H1 (cell line): Measurements from ENCODE around the gene ACVR1. TPM values are rescaled to one million over a fixed set of nuclear protein-coding genes. Genes with fewer than 3 reads are reported as not detected.

Experiments used
- CTCF ChIA-PET: fragments of 300-600 bp; sonication (Branson Sonifier 250); formaldehyde crosslinking; loops from one replicate; lab custom pipeline; 2021; ENCODE audit not compliant: partially characterized antibody; lab: Charles Lee
- POLR2A ChIA-PET: fragments of 300-600 bp; sonication (Branson Sonifier 250); formaldehyde crosslinking; loops from one replicate; lab custom pipeline; 2021; ENCODE audit warnings: inconsistent platforms; ENCODE audit not compliant: partially characterized antibody; lab: Charles Lee
- DNase-seq, 2 experiments: peaks; one replicate each; pipeline versions ENCODE4 v3.0.0 to v3.0.0-alpha.2; 2010 to 2022; ENCODE audit warnings: low spot score in 2 of 2, low read depth in 1 of 2, mixed read lengths in 1 of 2
- FAIRE-seq: peaks from 2 replicates; lab custom pipeline; 2011; peaks lifted over from hg19 to GRCh38; lab: Jason Lieb, UNC
- H2AFZ ChIP-seq: 2 replicates; pipeline ENCODE4 v1.8.1; 2012; ENCODE audit warnings: low read length, inconsistent platforms
- H2AK5ac ChIP-seq: 2 replicates; pipeline ENCODE4 v1.6.1; 2013; ENCODE audit warnings: low read depth, low read length
- H2BK120ac ChIP-seq: replicated peaks from 2 replicates; pipeline ENCODE3; 2013; ENCODE audit warnings: low read depth, low read length, inconsistent platforms
- H2BK12ac ChIP-seq: 2 replicates; pipeline ENCODE4 v1.6.1; 2013; ENCODE audit warnings: low read depth, low read length
- H2BK15ac ChIP-seq: 2 replicates; pipeline ENCODE4 v1.6.1; 2013; ENCODE audit warnings: low read length
- H2BK20ac ChIP-seq: 2 replicates; pipeline ENCODE4 v1.6.1; 2013; ENCODE audit warnings: low read length
- H2BK5ac ChIP-seq: 2 replicates; pipeline ENCODE4 v1.6.1; 2013; ENCODE audit warnings: low read depth, low read length
- H3K14ac ChIP-seq: 2 replicates; pipeline ENCODE4 v1.6.1; 2013; ENCODE audit warnings: inconsistent platforms; ENCODE audit not compliant: insufficient read length
- H3K18ac ChIP-seq: 2 replicates; pipeline ENCODE4 v1.6.1; 2013; ENCODE audit warnings: low read length; ENCODE audit errors: extremely low read depth
- H3K23ac ChIP-seq: 2 replicates; pipeline ENCODE4 v1.6.1; 2013; ENCODE audit warnings: inconsistent platforms; ENCODE audit not compliant: insufficient read length
- H3K23me2 ChIP-seq: 2 replicates; pipeline ENCODE4 v1.6.1; 2013; ENCODE audit warnings: low read depth, low read length
- H3K27ac ChIP-seq: 2 replicates; pipeline ENCODE4 v1.6.1; 2011; ENCODE audit warnings: low read depth, low read length, inconsistent platforms
- H3K27me3 ChIP-seq, 4 experiments: replicated peaks in 1 of 4; 1 replicate in 1 of 4; 2 replicates in 3 of 4; pipeline versions ENCODE4 v1.6.1 to v1.8.1; 2011 to 2013; ENCODE audit warnings: low read length in 3 of 4, mild to moderate bottlenecking in 3 of 4, inconsistent platforms in 2 of 4, mixed read lengths in 2 of 4, moderate library complexity in 1 of 4; ENCODE audit not compliant: control insufficient read depth in 3 of 4, insufficient read depth in 3 of 4; ENCODE audit errors: extremely low read depth in 1 of 4
- H3K36me3 ChIP-seq, 4 experiments: 2 replicates each; pipeline versions ENCODE4 v1.6.1 to v1.8.1; 2011 to 2013; ENCODE audit warnings: mild to moderate bottlenecking in 4 of 4, low read length in 3 of 4, moderate library complexity in 2 of 4, control low read depth in 1 of 4, inconsistent platforms in 1 of 4; ENCODE audit not compliant: insufficient read depth in 4 of 4, control insufficient read depth in 2 of 4
- H3K4ac ChIP-seq: replicated peaks from 2 replicates; pipeline ENCODE3; 2013; ENCODE audit warnings: low read length, low read depth, mixed read lengths, inconsistent platforms; ENCODE audit not compliant: insufficient read length
- H3K4me1 ChIP-seq, 4 experiments: replicated peaks in 1 of 4; 1 replicate in 1 of 4; 2 replicates in 3 of 4; pipeline versions ENCODE4 v1.6.1 to v1.8.1; 2011 to 2013; ENCODE audit warnings: low read length in 3 of 4, inconsistent platforms in 2 of 4, mixed read lengths in 1 of 4; ENCODE audit not compliant: insufficient read depth in 4 of 4, control insufficient read depth in 3 of 4
- H3K4me2 ChIP-seq, 2 experiments: 2 replicates each; pipeline versions ENCODE4 v1.6.1 to v1.8.1; 2011 to 2013; ENCODE audit warnings: low read depth in 2 of 2, low read length in 2 of 2, control low read depth in 1 of 2, inconsistent platforms in 1 of 2, mild to moderate bottlenecking in 1 of 2; ENCODE audit not compliant: insufficient read depth in 1 of 2
- H3K4me3 ChIP-seq, 4 experiments: fragments of 200-600, 300-600 bp in 1 of 4; sonication (generic), shearing (Covaris generic), sonication (Bioruptor Twin) in 1 of 4; 2 replicates each; pipeline versions ENCODE4 v1.5.1 to v1.8.1; 2011 to 2016; ENCODE audit warnings: low read length in 4 of 4, low read depth in 3 of 4, control low read depth in 2 of 4, inconsistent platforms in 2 of 4, mild to moderate bottlenecking in 2 of 4, mixed read lengths in 1 of 4, moderate library complexity in 1 of 4; ENCODE audit not compliant: insufficient read depth in 2 of 4; ENCODE audit errors: extremely low read depth in 1 of 4
- H3K56ac ChIP-seq: replicated peaks from 2 replicates; pipeline ENCODE3; 2013; ENCODE audit warnings: low read depth, mild to moderate bottlenecking, mixed read lengths, low read length, inconsistent platforms; ENCODE audit not compliant: insufficient read length
- H3K79me1 ChIP-seq: 2 replicates; pipeline ENCODE4 v1.6.1; 2013; ENCODE audit warnings: low read depth, low read length, control low read depth
- H3K79me2 ChIP-seq, 2 experiments: 2 replicates each; pipeline versions ENCODE4 v1.6.1 to v1.8.1; 2012 to 2013; ENCODE audit warnings: low read length in 2 of 2, mild to moderate bottlenecking in 2 of 2, inconsistent platforms in 1 of 2; ENCODE audit not compliant: insufficient read depth in 2 of 2, control insufficient read depth in 1 of 2
- H3K9ac ChIP-seq, 4 experiments: replicated peaks in 1 of 4; 1 replicate in 1 of 4; 2 replicates in 3 of 4; pipeline versions ENCODE4 v1.6.1 to v1.8.1; 2011 to 2013; ENCODE audit warnings: low read depth in 3 of 4, low read length in 3 of 4, control low read depth in 2 of 4, mild to moderate bottlenecking in 2 of 4, moderate library complexity in 2 of 4, inconsistent platforms in 1 of 4; ENCODE audit errors: extremely low read depth in 1 of 4
- H3K9me3 ChIP-seq, 2 experiments: 2 replicates each; pipeline versions ENCODE4 v1.6.1 to v1.8.1; 2012 to 2013; ENCODE audit warnings: mild to moderate bottlenecking in 2 of 2, moderate library complexity in 2 of 2, control low read depth in 1 of 2, inconsistent platforms in 1 of 2, low read depth in 1 of 2, low read length in 1 of 2, mixed read lengths in 1 of 2; ENCODE audit not compliant: insufficient read depth in 2 of 2
- H4K20me1 ChIP-seq, 2 experiments: replicated peaks in 1 of 2; 2 replicates each; pipeline versions ENCODE3 to v1.8.1; 2011 to 2013; ENCODE audit warnings: inconsistent platforms in 2 of 2, low read length in 2 of 2, mild to moderate bottlenecking in 1 of 2; ENCODE audit not compliant: insufficient read depth in 2 of 2, control insufficient read depth in 1 of 2
- H4K5ac ChIP-seq: 2 replicates; pipeline ENCODE4 v1.6.1; 2013; ENCODE audit warnings: low read length, low read depth, mixed read lengths, inconsistent platforms; ENCODE audit not compliant: insufficient read length
- H4K8ac ChIP-seq: 2 replicates; pipeline ENCODE4 v1.8.0; 2013; ENCODE audit warnings: mild to moderate bottlenecking, moderate library complexity, low read length, inconsistent platforms; ENCODE audit not compliant: insufficient read depth; ENCODE audit errors: extremely low read depth
- H4K91ac ChIP-seq: replicated peaks from 2 replicates; pipeline ENCODE3; 2013; ENCODE audit warnings: low read length, mixed read lengths, inconsistent platforms; ENCODE audit not compliant: insufficient read length
- BACH1 ChIP-seq: IDR thresholded peaks from 2 replicates; pipeline ENCODE4 v1.6.1; 2012; ENCODE audit warnings: low read length, improper control_type of control experiment
- BRCA1 ChIP-seq: IDR thresholded peaks from 2 replicates; pipeline ENCODE4 v1.6.1; 2012; ENCODE audit warnings: low read depth, low read length, improper control_type of control experiment
- EZH2 ChIP-seq: fragments of 200-600 bp; sonication (generic); IDR thresholded peaks from 2 replicates; pipeline ENCODE4 v1.7.1; 2012; ENCODE audit warnings: low read depth, mild to moderate bottlenecking, moderate library complexity, low read length, inconsistent platforms; ENCODE audit not compliant: severe bottlenecking
- TAF1 ChIP-seq: IDR thresholded peaks from 2 replicates; pipeline ENCODE4 v1.6.1; 2011; ENCODE audit warnings: mild to moderate bottlenecking, low read depth, low read length
- WGBS, 2 experiments: shearing (Covaris generic) in 1 of 2; methylation state at CpG; one replicate each; pipeline versions ENCODE4 v1.1.6 to v1.1.7; 2013 to 2015; ENCODE audit warnings: low lambda C conversion rate in 2 of 2, mixed read lengths in 2 of 2, inconsistent platforms in 1 of 2, low coverage in 1 of 2, missing lambda C conversion rate in 1 of 2; ENCODE audit not compliant: insufficient replicate concordance in 2 of 2, insufficient coverage in 1 of 2, insufficient read length in 1 of 2; ENCODE audit errors: extremely low coverage in 1 of 2, missing lambda C conversion rate in 1 of 2; 5-methylcytosine and 5-hydroxymethylcytosine counted together
- polyA plus RNA-seq, 7 experiments: library from polyadenylated mRNA; depleted of rRNA in 3 of 7; stranded (reverse) in 5 of 7; unstranded in 2 of 7; fragments of >200 nt in 5 of 7; fragments of 200-250 nt in 2 of 7; gene quantifications; 1 replicate in 5 of 7; 2 replicates in 1 of 7; 4 replicates in 1 of 7; pipeline versions ENCODE4 v1.2.1 to v1.2.3, GENCODE V29; 2011 to 2013; ENCODE audit warnings: missing spikeins in 2 of 7, mixed read lengths in 2 of 7
- total RNA-seq: library from RNA; stranded (reverse); fragmentation: NEBNext Ultra II Directional; extraction: Animal tissue kit (Norgen Biotek cat#: 25700); gene quantifications from 2 replicates; pipeline ENCODE4 v1.2.1, GENCODE V29; 2021

ACVR1 gene
- total and polyA plus RNA-seq, 2 of the 8 experiments (the other 6 are each of a cell fraction or from before 2014, with no cell fraction given), result 8.5 to 17.7 TPM

GRCh38 chr2:157836531-157836930, 39.6 kb downstream of the ACVR1 start:
- H4K8ac ChIP-seq, result no peak overlapping the region
- H3K36me3 ChIP-seq, result no peaks in the 10 kb centered on the region
- H4K5ac ChIP-seq, result no peak overlapping the region
- H4K20me1 ChIP-seq, result peaks cover 2 to 19% of the 10 kb centered on the region in 2 experiments
- H3K23me2 ChIP-seq, result 0 out of 2 replicates have a peak, but pooled peaks cover 2% of the 10 kb centered on the region
- CTCF ChIA-PET, result interaction anchor here (0.7 to 1.4 kb wide), 3 partner anchors 9 to 171 kb away, joined by 3 to 6 read pairs (median 3); no protein-coding TSS in a partner anchor
- H2BK20ac ChIP-seq, result no peak overlapping the region
- TF ChIP-seq BRCA1 (no peak), TAF1 (no peak), EZH2 (no peak), BACH1 (no peak)
- no peak overlapping the region for H2AK5ac ChIP-seq
- 89% methylated on average over 3 of the region's 3 CpGs; no CpG with 5 or more reads in 1 of the 2 experiments for WGBS, 2 experiments
- no peak overlapping the region for H2BK15ac ChIP-seq
- H2BK12ac ChIP-seq, result no peak overlapping the region
- H3K14ac ChIP-seq, result no peak overlapping the region
- no peak overlapping the region for H3K4ac ChIP-seq
- DNase-seq (no peak), FAIRE-seq (no peak)
- H3K27ac ChIP-seq, result no peak overlapping the region
- POLR2A ChIA-PET, result interaction anchor here (1.5 kb wide), 1 partner anchor 11 kb away, joined by 4 read pairs; no protein-coding TSS in a partner anchor
- no peaks in the 10 kb centered on the region for H3K9me3 ChIP-seq
- no peak overlapping the region for H3K23ac ChIP-seq
- H3K56ac ChIP-seq, result no peak overlapping the region
- peaks cover 22 to 38% (median 24%) of the 10 kb centered on the region in 4 experiments for H3K4me1 ChIP-seq
- H2AFZ ChIP-seq, result no peak overlapping the region
- H3K18ac ChIP-seq, result 0 out of 2 replicates have a peak overlapping the region, but pooled peaks have one; percentile 17
- peaks cover 0 to 25% of the 10 kb centered on the region in 2 experiments; a peak in 2 of 4 replicates for H3K79me2 ChIP-seq
- no peak overlapping the region for H2BK120ac ChIP-seq
- H3K9ac ChIP-seq, result no peak overlapping the region
- H3K4me3 ChIP-seq, result no peak overlapping the region
- H3K27me3 ChIP-seq, result no peaks in the 10 kb centered on the region
- no peak overlapping the region; a peak in 1 of 4 replicates for H3K4me2 ChIP-seq
- H3K79me1 ChIP-seq, result peaks cover 4% of the 10 kb centered on the region
- no peak overlapping the region for H4K91ac ChIP-seq
- no peak overlapping the region for H2BK5ac ChIP-seq
